ENCODE data around the gene RAB32.
"Not testable (repeated sequence)": the region's sequence is repeated elsewhere in the genome, so short reads cannot be mapped to it uniquely, and the experiment has no call there.

Gene RAB32

DNA sequence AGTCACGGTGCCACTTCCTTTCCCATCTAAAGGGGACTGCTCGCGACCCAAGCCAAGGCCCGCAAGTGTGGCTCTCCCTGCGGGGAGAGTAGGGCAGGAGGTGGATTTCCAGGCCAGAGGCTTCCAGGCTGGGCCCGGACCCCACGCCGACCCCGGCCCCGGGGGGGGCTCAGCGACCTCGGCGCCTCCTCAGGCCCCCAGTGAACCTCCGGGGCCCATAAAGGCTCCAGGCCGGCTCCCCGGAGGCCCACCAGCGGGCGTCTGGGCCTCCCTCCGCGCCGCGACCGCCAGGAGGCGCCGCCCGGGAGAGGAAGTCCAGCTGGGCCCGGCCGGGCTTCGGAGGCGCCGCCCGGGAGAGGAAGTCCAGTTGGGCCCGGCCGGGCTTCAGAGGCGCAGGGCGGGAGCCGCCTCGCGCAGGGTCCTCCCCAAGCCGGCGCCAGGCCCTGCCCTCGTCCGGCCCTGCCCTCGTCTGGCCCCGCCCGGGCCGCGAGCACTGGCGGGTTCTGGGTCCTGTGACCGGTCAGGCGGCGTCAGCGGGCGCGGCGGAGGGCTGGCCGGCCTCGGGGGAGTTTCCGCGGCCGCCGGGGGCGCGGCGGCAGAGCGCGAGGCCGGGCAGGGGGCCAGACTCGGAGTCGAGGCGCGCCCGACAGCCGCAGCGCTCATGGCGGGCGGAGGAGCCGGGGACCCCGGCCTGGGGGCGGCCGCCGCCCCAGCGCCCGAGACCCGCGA is at the start of gene RAB32:
RAB32 (plus strand) TSS at position 623 of the 729 bp plus-strand sequence; CDS start at position 662, 39 bp downstream.
- peak; percentile 7 to 90 (median 77) for DNase-seq

GRCh38 chr6:146498309-146498708 is 45.3 kb upstream of the RAB32 start:
- no peak for DNase-seq

GRCh38 chr6:146503096-146503495 is 40.5 kb upstream of the RAB32 start:
- no peak for DNase-seq

DNA sequence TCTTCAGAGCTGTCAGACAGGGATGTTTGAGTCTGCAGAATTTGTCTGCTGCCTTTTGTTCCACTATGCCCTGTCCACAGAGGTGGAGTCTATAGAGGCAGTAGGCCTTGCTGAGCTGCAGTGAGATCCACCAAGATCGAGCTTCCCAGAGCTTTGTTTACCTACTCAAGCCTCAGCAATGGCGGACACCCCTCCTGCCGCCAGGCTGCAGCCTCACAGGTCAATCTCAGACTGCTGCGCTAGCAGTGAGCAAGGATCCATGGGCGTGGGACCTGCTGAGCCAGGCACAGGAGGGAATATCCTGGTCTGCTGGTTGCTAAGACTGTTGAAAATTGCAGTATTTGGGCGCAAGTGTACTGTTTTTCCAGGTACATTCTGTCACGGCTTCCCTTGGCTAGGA is 28.4 kb upstream of the RAB32 start:
- DNase-seq, result no peak

GRCh38 chr6:146526192-146526591 is 17.4 kb upstream of the RAB32 start:
- DNase-seq, result peak in 3 of 58 donors; percentile 3 to 41 (median 13)

GRCh38 chr6:146532702-146533101 is 10.9 kb upstream of the RAB32 start:
- DNase-seq, result no peak

- DNase-seq, result peak in 1 of 58 donors; percentile 0
Measured at GRCh38 chr6:146542881-146543210, 787 bp upstream of the RAB32 start.

DNA sequence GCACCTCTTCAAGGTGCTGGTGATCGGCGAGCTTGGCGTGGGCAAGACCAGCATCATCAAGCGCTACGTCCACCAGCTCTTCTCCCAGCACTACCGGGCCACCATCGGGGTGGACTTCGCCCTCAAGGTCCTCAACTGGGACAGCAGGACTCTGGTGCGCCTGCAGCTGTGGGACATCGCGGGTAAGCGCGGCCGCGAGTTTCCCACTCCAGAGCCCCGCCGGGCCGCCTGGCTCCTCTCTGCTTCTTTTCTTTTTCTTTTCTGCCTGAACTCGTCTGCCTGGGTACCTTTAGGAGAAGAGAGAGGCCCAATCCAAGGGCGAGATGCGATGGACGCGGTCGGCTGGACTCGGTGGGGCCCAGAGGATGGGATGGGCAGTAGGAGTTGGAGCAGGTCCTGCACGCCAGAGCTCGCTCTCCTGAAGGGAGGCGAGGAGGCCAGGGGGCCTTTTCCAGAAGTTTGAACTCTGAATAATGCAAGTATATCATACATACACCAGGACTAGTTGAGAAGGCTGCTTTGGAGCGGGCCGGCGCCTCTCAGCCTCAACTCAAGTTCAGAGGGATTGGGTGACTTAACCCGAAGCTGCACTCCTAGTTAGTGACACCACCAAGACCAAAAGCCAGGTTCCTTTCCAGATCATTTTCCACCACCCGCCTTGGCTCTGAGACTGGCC is 445 bp downstream of the RAB32 start:
- peak in 32 of 58 donors; percentile 28 to 72 (median 50) for DNase-seq

DNA sequence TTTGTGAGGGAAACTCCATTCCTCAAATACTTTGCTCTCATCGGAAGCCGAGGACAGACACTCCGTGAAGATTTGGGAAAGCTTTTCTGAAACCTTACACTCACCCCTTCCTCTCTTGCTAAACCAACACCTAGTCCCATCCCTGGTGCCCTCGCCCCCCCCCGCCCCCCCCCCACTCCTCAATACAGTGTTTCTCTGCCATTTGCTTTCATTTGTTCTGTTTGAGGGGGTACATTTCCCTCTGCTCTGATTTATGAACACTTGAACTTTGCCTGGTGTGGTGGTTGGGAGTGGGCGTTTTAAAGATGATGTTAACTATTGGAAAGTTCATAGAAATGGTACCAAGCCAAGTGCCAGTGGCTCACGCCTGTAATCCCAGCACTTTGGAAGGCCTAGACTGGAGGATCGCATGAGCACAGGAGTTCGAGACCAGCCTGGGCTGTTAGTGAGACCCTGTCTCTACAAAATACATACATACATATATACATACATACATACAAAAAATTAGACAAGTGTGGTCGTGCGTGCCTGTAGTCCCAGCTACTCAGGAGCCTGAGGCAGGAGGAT is 1.1 kb downstream of the RAB32 start:
- DNase-seq, result no peak

- no peak for DNase-seq
Measured at GRCh38 chr6:146545581-146545980, 1.9 kb downstream of the RAB32 start.

- no peak for DNase-seq
Measured at GRCh38 chr6:146546443-146547043, 2.9 kb downstream of the RAB32 start.

DNA sequence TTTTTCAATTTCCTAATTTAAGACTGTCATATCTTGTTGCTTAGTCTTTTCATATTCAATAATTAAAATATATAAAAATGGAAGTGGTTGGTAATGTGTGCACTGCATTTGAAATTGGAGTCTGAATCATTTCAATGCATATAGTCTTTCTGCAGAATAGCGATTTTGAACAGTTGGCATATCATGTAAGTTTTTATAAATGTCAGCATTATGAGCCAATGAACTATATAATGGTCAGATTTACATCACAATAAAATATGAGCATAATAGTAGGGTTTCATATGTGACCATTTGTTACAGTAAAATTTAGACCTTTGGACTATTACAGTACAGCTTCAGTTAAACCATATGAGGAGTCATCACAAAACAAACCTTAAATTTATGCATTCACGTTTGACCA is 4.3 kb downstream of the RAB32 start:
- DNase-seq, result no peak

GRCh38 chr6:146548898-146549374 is 5.3 kb downstream of the RAB32 start:
- no peak for DNase-seq

GRCh38 chr6:146550911-146551310 is 7.3 kb downstream of the RAB32 start:
- DNase-seq, result no peak

DNA sequence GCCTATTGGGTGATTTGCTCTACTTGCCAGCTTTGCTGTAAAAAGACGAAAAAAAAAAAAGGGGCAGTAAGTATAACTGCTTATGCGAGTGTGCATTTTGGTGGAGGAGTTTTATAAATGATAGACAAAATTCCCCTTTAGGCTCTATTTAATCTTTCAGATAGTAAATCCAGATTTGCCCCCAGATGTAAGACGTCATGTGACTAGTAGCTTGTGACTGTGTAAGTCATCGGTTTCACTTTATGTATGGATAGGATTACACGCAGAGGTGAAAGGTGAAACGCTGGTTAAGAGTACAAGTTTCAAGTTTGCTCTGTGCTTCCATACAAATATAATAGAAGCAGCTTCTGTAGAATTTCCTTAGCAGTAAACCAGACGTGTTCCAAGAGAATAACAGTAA is 7.9 kb downstream of the RAB32 start:
- no peak for DNase-seq

DNA sequence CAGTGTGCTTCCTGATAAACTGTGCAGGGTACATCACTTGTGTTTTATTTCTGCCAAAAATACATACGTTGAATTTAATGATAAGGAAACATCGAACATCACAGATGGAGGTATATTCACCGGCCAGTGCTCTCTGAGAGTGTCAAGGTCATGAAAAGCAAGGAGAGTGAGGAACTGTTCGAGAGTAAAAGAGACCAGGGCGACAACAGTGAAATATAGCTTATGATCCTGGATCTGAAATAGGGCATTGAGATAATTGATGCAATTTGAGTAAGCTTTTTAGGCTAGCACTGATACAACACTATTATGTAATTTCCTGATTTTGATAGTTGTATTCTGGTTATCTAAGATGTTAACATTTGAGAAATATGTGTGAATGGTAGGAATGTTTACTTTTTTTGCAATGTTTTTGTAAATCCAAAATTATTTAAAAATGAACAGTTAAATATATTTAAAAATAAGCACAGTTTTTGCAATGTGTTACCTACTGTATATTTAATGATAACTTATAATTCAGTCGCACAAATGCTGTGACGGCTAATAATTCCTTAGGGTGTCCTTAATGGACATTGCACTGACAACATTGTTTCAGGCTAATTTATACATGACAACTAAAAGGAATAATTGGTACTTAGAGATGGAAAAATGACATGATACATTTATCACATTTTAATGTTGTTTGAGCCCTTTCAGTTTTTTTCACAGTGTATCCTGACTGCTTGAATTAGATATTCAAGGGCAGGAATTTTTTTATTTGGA is 9.9 kb downstream of the RAB32 start:
- DNase-seq, result no peak

- DNase-seq, result no peak
Measured at GRCh38 chr6:146560607-146561006, 17.0 kb downstream of the RAB32 start.

GRCh38 chr6:146566661-146567060 is 23.0 kb downstream of the RAB32 start:
- DNase-seq, result not testable (repeated sequence)

DNA sequence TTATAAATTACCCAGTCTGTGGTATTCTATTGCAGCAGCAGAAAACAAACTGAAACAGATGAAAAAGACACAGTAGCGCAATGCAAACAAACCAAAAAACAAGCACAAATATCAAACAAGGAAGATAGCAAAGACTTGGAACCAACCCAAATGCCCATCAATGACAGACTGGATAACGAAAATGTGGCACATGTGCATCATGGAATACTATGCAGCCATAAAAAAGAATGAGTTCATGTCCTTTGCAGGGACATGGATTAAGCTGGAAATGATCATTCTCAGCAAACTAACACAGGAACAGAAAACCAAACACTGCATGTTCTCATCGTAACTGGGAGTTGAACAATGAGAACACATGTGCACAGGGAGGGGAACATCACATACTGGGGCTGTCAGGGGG is 25.0 kb downstream of the RAB32 start:
- not testable (repeated sequence) for DNase-seq

DNA sequence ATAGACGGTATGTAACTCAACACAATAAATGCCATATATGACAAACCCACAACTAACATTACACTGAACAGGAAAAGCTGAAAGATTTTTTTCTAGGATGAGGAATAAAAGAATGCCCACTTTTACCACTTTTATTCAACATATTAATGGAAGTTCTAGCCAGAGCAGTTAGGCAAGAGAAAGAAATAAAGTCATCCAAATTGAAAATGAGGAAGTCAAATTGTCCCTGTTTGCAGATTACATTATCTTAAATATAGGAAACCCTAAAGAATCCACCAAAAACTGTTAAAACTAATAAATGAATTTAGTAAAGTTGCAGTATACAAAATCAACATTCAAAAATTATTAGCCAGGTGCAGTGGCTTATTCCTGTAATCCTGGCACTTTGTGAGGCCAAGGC is 30.6 kb downstream of the RAB32 start:
- no peak for DNase-seq

DNA sequence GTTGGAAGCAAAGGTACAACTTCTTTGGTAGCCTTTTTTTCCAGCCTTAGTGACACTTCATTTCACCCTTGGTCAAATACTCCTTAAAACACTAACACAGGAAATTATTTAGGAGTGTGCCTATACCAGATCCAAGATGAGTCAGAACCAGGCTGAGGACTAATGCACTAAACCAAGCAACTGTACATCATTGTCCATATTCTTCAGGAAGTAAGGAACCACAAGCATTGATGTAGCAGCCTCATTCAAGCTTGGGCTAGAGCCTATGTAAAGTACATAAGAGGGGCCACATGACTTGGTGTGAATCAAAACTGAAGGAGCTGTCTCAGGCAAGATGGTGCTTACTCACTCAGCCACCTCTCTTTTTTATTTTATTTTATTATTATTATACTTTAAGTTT is 34.4 kb downstream of the RAB32 start:
- DNase-seq, result no peak
